ENCODE results near the gene TAL1. TPM values are rescaled to one million over a fixed set of nuclear protein-coding genes. Genes with fewer than 3 reads are reported as not detected.
"Not testable (repeated sequence)": the region's sequence is repeated elsewhere in the genome, so short reads cannot be mapped to it uniquely, and the experiment has no call there.

Gene TAL1
- total and polyA plus RNA-seq, 10 of the 15 experiments (the other 5 are each of a cell fraction or from before 2014, with no cell fraction given): 0.05 TPM; not detected in 9

- TF ChIP-seq RB1 (IDR thresholded peaks at IDR 0.05; ENCODE audit: borderline replicate concordance): no peak
- TF ChIP-seq, protein P1, sequence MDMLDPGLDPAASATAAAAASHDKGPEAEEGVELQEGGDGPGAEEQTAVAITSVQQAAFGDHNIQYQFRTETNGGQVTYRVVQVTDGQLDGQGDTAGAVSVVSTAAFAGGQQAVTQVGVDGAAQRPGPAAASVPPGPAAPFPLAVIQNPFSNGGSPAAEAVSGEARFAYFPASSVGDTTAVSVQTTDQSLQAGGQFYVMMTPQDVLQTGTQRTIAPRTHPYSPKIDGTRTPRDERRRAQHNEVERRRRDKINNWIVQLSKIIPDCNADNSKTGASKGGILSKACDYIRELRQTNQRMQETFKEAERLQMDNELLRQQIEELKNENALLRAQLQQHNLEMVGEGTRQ (IDR thresholded peaks at IDR 0.05; ENCODE audit: borderline replicate concordance, low read depth, low read length): no peak
- TF ChIP-seq RCOR1 (conservative IDR thresholded peaks at IDR 0.05; ENCODE audit: low read depth, low read length): no peak
- TF ChIP-seq RELA (IDR thresholded peaks at IDR 0.05; ENCODE audit: borderline replicate concordance, partially characterized antibody): no peak
- TF ChIP-seq IRF4 (IDR thresholded peaks at IDR 0.05; ENCODE audit: low read depth, low read length): no peak
- TF ChIP-seq NFYB (IDR thresholded peaks at IDR 0.05; ENCODE audit: insufficient read depth, low read depth, low read length): no peak
Observed at GRCh38 chr1:47194311-47194710, 37.7 kb downstream of the TAL1 start (continued).

DNA sequence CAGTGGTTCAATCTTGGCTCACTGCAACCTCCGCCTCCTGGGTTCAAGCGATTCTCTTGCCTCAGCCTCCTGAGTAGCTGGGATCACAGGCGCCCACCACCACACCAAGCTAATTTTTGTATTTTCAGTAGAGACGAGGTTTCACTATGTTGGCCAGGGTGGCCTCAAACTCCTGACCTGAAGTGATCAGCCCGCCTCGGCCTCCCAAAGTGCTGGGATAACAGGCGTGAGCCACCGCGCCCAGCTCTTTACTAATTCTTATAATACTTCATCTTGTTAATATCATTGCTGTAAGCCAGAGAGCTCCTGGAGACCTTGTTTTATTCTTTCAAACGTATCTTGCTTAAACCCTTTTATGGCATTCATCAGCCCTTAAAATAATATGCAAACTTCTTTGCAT, 38.5 kb downstream of the TAL1 start:
- DNase-seq (ENCODE audit: low read depth, low spot score); POLR2A ChIA-PET; H3K27ac ChIP-seq (ENCODE audit: control insufficient read depth, insufficient read depth); BruUV-seq (replicated peaks); FAIRE-seq; ATAC-seq; H3K9ac ChIP-seq (ENCODE audit: control insufficient read depth, insufficient read depth, low read length); H3K27me3 ChIP-seq (replicated peaks in 1 of 2; ENCODE audit: control insufficient read depth in 2 of 2, insufficient read depth in 2 of 2, low read length in 1 of 2); H4K20me1 ChIP-seq (ENCODE audit: control insufficient read depth, insufficient read depth); H2AFZ ChIP-seq (ENCODE audit: control insufficient read depth, low read depth, low read length); H3K4me2 ChIP-seq (ENCODE audit: control insufficient read depth, insufficient read depth); H3K4me1 ChIP-seq (ENCODE audit: control insufficient read depth, insufficient read depth, low read length); H3K4me3 ChIP-seq; H3K36me3 ChIP-seq (ENCODE audit: control insufficient read depth in 2 of 2, insufficient read depth in 2 of 2, low read length in 1 of 2); H3K79me2 ChIP-seq (ENCODE audit: control insufficient read depth, insufficient read depth, low read length); H3K9me3 ChIP-seq (replicated peaks; ENCODE audit: control insufficient read depth, insufficient read depth, low read length): not testable (repeated sequence)
- 52% methylated on average over 10 of the region's 10 CpGs for WGBS (ENCODE audit: insufficient coverage, insufficient replicate concordance, low lambda C conversion rate, missing lambda C conversion rate)
- in situ Hi-C loops (cut with MboI): loop anchor here (5.0 kb wide), 1 partner anchor 529 kb away; no protein-coding TSS in a partner anchor
- ChIA-PET CTCF (interaction anchor here (0.6 to 6.5 kb wide), 24 partner anchors 9 to 537 kb away, joined by 3 to 71 read pairs (median 4); no protein-coding TSS in a partner anchor), RAD21 (ENCODE audit: unreplicated experiment) (interaction anchor here (1.1 to 2.4 kb wide), 4 partner anchors 15 to 244 kb away, joined by 3 to 22 read pairs (median 6); partner anchors contain the start of gene FOXD2), SMC1A (ENCODE audit: uncharacterized antibody, unreplicated experiment) (interaction anchor here (1.7 to 2.5 kb wide), 3 partner anchors 10 to 70 kb away, joined by 3 to 13 read pairs (median 10); no protein-coding TSS in a partner anchor)
- intact Hi-C loops (cut with micrococcal nuclease; ENCODE audit: unreplicated experiment): loop anchor here (2.0 to 10.0 kb wide), 3 partner anchors 69 to 519 kb away; no protein-coding TSS in a partner anchor

Data from GM12878 (cell line).